CD4-positive, alpha-beta T cell (primary cell): ENCODE measurements around the gene KIAA1614. TPM values are rescaled to one million over a fixed set of nuclear protein-coding genes. Genes with fewer than 3 reads are reported as not detected.
"Not testable (repeated sequence)": the region's sequence is repeated elsewhere in the genome, so short reads cannot be mapped to it uniquely, and the experiment has no call there.

Experiments used
- ATAC-seq: fragments of 200-7000 bp; cut with Tn5 transposase; one replicate; pipeline ENCODE4 v1.10.0; 2022; ENCODE audit warnings: mild to moderate bottlenecking; ENCODE audit not compliant: poor library complexity
- CTCF ChIA-PET: fragments of 350-600 bp; sonication (Branson Sonifier 250); formaldehyde crosslinking; loops from one replicate; lab custom pipeline; 2021; ENCODE audit warnings: antibody characterized with exemption, inconsistent platforms; lab: Charles Lee
- POLR2A ChIA-PET: fragments of 350-600 bp; sonication (Branson Sonifier 250); formaldehyde crosslinking; loops from one replicate; lab custom pipeline; 2021; ENCODE audit warnings: antibody characterized with exemption, inconsistent platforms; lab: Charles Lee
- DNase-seq, 14 experiments: peaks; one replicate each; pipeline ENCODE4 v3.0.0-alpha.2; 2013 to 2020; ENCODE audit warnings: mixed read lengths in 2 of 14
- H3K27ac ChIP-seq, 2 donors: one replicate each; pipeline versions ENCODE4 v1.5.1 to v1.7.0; 2013; ENCODE audit warnings: low read length in 2 of 2, low read depth in 1 of 2, mild to moderate bottlenecking in 1 of 2
- H3K27me3 ChIP-seq, 2 experiments: 1 replicate in 1 of 2; 2 replicates in 1 of 2; pipeline versions ENCODE4 v1.6.1 to v1.7.0; 2013; ENCODE audit warnings: low read length in 2 of 2, control low read depth in 1 of 2, mild to moderate bottlenecking in 1 of 2, moderate library complexity in 1 of 2; ENCODE audit not compliant: insufficient read depth in 2 of 2, control insufficient read depth in 1 of 2
- H3K36me3 ChIP-seq: one replicate; pipeline ENCODE4 v1.6.1; 2013; ENCODE audit warnings: low read length, control low read depth; ENCODE audit not compliant: insufficient read depth
- H3K4me1 ChIP-seq: one replicate; pipeline ENCODE4 v1.6.1; 2013; ENCODE audit warnings: low read length, control low read depth; ENCODE audit not compliant: insufficient read depth
- H3K4me3 ChIP-seq: one replicate; pipeline ENCODE4 v1.5.1; 2013; ENCODE audit warnings: mild to moderate bottlenecking, low read length, moderate library complexity
- H3K9me3 ChIP-seq, 2 experiments: 1 replicate in 1 of 2; 2 replicates in 1 of 2; pipeline versions ENCODE4 v1.6.1 to v1.7.0; 2013; ENCODE audit warnings: low read length in 2 of 2, mild to moderate bottlenecking in 2 of 2, control low read depth in 1 of 2, moderate library complexity in 1 of 2; ENCODE audit not compliant: control insufficient read depth in 1 of 2, insufficient read depth in 1 of 2
- H3K27ac Mint-ChIP-seq: one replicate; pipeline ENCODE4 v1.8.0; 2020; ENCODE audit warnings: mixed read lengths
- H3K27me3 Mint-ChIP-seq: one replicate; pipeline ENCODE4 v1.8.0; 2021; ENCODE audit warnings: mixed read lengths
- H3K36me3 Mint-ChIP-seq: one replicate; pipeline ENCODE4 v1.8.0; 2021; ENCODE audit warnings: low read depth, mixed read lengths
- H3K4me1 Mint-ChIP-seq: one replicate; pipeline ENCODE4 v1.8.0; 2021; ENCODE audit warnings: low read depth, mixed read lengths
- H3K4me3 Mint-ChIP-seq: one replicate; pipeline ENCODE4 v1.8.0; 2020; ENCODE audit warnings: mild to moderate bottlenecking, mixed read lengths
- H3K9me3 Mint-ChIP-seq: one replicate; pipeline ENCODE4 v1.8.0; 2020; ENCODE audit warnings: mixed read lengths
- intact Hi-C, 2 experiments: fragments of 100-400 bp; cut with DNase I in 1 of 2; cut with micrococcal nuclease in 1 of 2; formaldehyde crosslinking; loops; one replicate each; pipeline versions ENCODE4 v1.15.1 to v1.9.0; 2023 to 2025; cut with DNase I, micrococcal nuclease
- total RNA-seq, 174 experiments: library from RNA in 2 of 174; stranded (reverse) in 2 of 174; gene quantifications; one replicate each; pipeline ENCODE4 v1.2.3 and lab custom pipeline; 2021 to 2026
- TF ChIP-seq, protein P1 (sequence below): fragments of 200-600 bp; IDR thresholded peaks from one replicate; pipeline ENCODE4 v1.8.0; 2022; ENCODE audit warnings: antibody characterized with exemption, mild to moderate bottlenecking

The KIAA1614 gene
- total RNA-seq, 2 experiments from 2014 or later = 0.14 to 0.20 TPM

DNA sequence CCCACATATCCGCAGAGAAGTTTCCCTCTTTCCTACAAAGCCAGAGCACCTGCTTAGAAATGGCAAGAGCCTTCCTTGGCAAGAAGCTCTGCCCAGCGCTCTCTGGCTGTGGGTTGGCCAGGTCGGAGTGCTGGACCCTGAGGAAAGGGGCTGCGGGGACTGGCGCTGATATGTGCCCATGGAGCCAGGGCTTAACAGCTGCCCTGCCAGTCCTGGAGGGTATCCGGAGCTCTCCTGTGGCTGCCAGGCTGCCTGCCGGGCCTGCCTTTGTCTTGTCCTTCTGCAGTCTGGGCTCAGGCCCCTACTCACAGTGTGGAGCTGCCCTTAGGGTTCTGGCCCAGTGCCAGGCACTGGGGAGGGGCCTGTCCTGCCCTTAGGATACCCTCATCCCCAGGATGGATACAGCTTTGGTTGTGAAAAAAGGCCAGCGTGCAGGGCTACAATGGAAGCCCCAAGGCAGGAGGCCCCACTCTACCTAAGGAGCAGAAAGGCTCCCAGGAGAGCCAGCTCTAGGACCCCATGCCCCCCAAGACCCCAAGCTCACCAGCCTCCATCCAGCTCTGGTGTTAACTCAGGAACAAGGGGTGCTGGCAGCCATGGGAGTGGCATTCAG is 43.4 kb downstream of the KIAA1614 start:
- ATAC-seq = no peak
- POLR2A ChIA-PET = no interaction called here

GRCh38 chr1:180959620-180960019 is 46.9 kb downstream of the KIAA1614 start:
- POLR2A ChIA-PET, H3K27me3 ChIP-seq, H3K4me1 Mint-ChIP-seq, ATAC-seq, H3K27me3 Mint-ChIP-seq, H3K9me3 ChIP-seq, H3K4me3 Mint-ChIP-seq, CTCF ChIA-PET, H3K4me3 ChIP-seq, H3K4me1 ChIP-seq, H3K9me3 Mint-ChIP-seq, DNase-seq, H3K36me3 ChIP-seq, H3K27ac Mint-ChIP-seq, H3K27ac ChIP-seq: not testable (repeated sequence)
- intact Hi-C loops = loop anchor here in 1 of 2 experiments (5.0 to 10.0 kb wide), 3 partner anchors 63 to 325 kb away; partner anchors contain the start of genes STX6 and XPR1
- peaks cover 24% of the 10 kb centered on the region for H3K36me3 Mint-ChIP-seq

More for the DNA sequence above, 43.4 kb downstream of the KIAA1614 start:
- no peaks in the 10 kb centered on the region for H3K9me3 ChIP-seq
- H3K36me3 ChIP-seq = peaks cover 4% of the 10 kb centered on the region
- intact Hi-C loops = loop anchor here in 1 of 2 experiments (5.0 to 10.0 kb wide), 3 partner anchors 66 to 321 kb away; partner anchors contain the start of genes STX6 and XPR1
- H3K9me3 Mint-ChIP-seq = no peaks in the 10 kb centered on the region
- H3K27ac Mint-ChIP-seq = peak overlapping the region; percentile 61
- no peaks in the 10 kb centered on the region for H3K27me3 Mint-ChIP-seq
- no peak overlapping the region for H3K4me3 ChIP-seq
- peaks cover 4% of the 10 kb centered on the region for H3K4me1 Mint-ChIP-seq
- H3K27me3 ChIP-seq = no peaks in the 10 kb centered on the region
- H3K4me3 Mint-ChIP-seq = peak overlapping the region; percentile 72
- peaks cover 15% of the 10 kb centered on the region for H3K4me1 ChIP-seq
- H3K36me3 Mint-ChIP-seq = peaks cover 24% of the 10 kb centered on the region
- no peak for DNase-seq
- TF ChIP-seq, protein P1, sequence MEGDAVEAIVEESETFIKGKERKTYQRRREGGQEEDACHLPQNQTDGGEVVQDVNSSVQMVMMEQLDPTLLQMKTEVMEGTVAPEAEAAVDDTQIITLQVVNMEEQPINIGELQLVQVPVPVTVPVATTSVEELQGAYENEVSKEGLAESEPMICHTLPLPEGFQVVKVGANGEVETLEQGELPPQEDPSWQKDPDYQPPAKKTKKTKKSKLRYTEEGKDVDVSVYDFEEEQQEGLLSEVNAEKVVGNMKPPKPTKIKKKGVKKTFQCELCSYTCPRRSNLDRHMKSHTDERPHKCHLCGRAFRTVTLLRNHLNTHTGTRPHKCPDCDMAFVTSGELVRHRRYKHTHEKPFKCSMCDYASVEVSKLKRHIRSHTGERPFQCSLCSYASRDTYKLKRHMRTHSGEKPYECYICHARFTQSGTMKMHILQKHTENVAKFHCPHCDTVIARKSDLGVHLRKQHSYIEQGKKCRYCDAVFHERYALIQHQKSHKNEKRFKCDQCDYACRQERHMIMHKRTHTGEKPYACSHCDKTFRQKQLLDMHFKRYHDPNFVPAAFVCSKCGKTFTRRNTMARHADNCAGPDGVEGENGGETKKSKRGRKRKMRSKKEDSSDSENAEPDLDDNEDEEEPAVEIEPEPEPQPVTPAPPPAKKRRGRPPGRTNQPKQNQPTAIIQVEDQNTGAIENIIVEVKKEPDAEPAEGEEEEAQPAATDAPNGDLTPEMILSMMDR = no peak
- H3K27ac ChIP-seq = no peak overlapping the region
- CTCF ChIA-PET = no interaction called here

- Histone ChIP-seq H3K9me3 (no peaks in the 10 kb centered on the region), H3K4me1 (no peaks in the 10 kb centered on the region), H3K4me3 (no peak overlapping the region), H3K27me3 (no peaks in the 10 kb centered on the region), H3K27ac (no peak overlapping the region), H3K36me3 (peaks cover 19% of the 10 kb centered on the region)
- H3K9me3 Mint-ChIP-seq = no peaks in the 10 kb centered on the region
- no peak overlapping the region for H3K27ac Mint-ChIP-seq
- no peaks in the 10 kb centered on the region for H3K27me3 Mint-ChIP-seq
- H3K4me1 Mint-ChIP-seq = peaks cover 1% of the 10 kb centered on the region
- no peak overlapping the region for H3K4me3 Mint-ChIP-seq
- ATAC-seq = no peak
- TF ChIP-seq, protein P1 = no peak
- peaks cover 30% of the 10 kb centered on the region for H3K36me3 Mint-ChIP-seq
- POLR2A ChIA-PET = no interaction called here
- CTCF ChIA-PET = interaction anchor here (0.5 to 1.5 kb wide), 3 partner anchors 20 to 60 kb away, joined by 3 to 4 read pairs (median 3); no protein-coding TSS in a partner anchor
- DNase-seq = no peak
- intact Hi-C loops = no loop called here
Observed at GRCh38 chr1:180961622-180962021, 48.9 kb downstream of the KIAA1614 start.
